Spleen (tissue), 7 donors: Measurements from ENCODE around the gene MAMDC2.

ENCODE experiments used
- CTCF ChIP-seq, 11 experiments: fragments of 200-600 bp in 7 of 11; fragments of 450-650 bp in 4 of 11; sonication (generic) in 4 of 11; IDR thresholded peaks in 8 of 11; conservative IDR thresholded peaks in 3 of 11; 1 replicate in 7 of 11; 2 replicates in 4 of 11; pipeline versions ENCODE4 v1.4.0 to v1.8.0; 2016 to 2021; ENCODE audit warnings: antibody characterized with exemption in 11 of 11, inconsistent platforms in 4 of 11, mild to moderate bottlenecking in 1 of 11
- POLR2AphosphoS5 ChIP-seq, 3 donors: sonication (generic); formaldehyde crosslinking; IDR thresholded peaks; one replicate each; pipeline ENCODE4 v1.5.1; 2017; ENCODE audit warnings: antibody characterized with exemption in 3 of 3
- donor health status: DM: no; HTN: no; CAD: no; lungs with moderate emphysema.
- donor health status: DM: no; HTN: no; CAD: no.
- donor health status: DM: no; HTN: no; CAD: no.

- TF ChIP-seq POLR2AphosphoS5 (IDR thresholded peaks at IDR 0.05): no peak
- no peak for TF ChIP-seq CTCF (IDR thresholded peaks at IDR 0.05 in 8 of 11, conservative IDR thresholded peaks at IDR 0.05 in 3 of 11)
Measured at GRCh38 chr9:70035691-70036090, 8.0 kb upstream of the MAMDC2 start.
